Measurements from ENCODE around the gene PTPRN2. TPM values are rescaled to one million over a fixed set of nuclear protein-coding genes. Genes with fewer than 3 reads are reported as not detected.

PTPRN2 gene
- total and polyA plus RNA-seq, 9 of the 15 experiments (the other 6 are each of a cell fraction or from before 2014, with no cell fraction given) = not detected

DNA sequence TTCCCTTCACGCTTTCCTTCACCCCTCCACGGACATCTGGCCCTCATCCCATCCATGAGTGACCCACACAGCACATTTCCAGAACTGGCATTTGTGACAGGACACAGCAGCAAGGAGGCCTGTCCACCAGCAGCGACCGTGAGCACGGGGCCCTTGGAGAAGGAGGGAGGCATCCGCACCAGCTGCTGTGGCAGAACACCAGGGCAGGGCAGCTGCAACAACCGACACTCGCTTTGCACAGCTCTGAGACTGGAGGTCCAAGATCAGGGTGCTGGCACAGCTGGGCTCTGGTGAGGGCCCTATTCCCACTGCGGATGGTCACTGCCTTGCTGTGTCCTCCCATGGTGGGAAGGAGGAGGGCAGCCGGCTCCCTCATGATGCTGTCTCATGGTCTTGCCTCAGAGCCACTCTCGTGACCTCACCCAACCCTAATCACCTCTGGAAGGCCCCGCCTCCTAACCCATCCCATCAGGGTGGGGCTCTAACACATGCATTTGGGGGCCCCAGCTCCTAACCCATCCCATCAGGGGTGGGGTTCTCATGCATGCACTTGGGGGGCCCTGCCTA, 36.7 kb downstream of the PTPRN2 start (continued):
- TF ChIP-seq MYC (IDR thresholded peaks at IDR 0.05; ENCODE audit: low read depth, low read length) (0 out of 2 replicates have a peak, but pooled peaks have one; percentile 22), MYC (CRISPR knock-in tag; IDR thresholded peaks at IDR 0.05; ENCODE audit: borderline replicate concordance, low read depth) (no peak), ATF1 (CRISPR knock-in tag; IDR thresholded peaks at IDR 0.05) (no peak), ATF1 (tag; IDR thresholded peaks at IDR 0.05) (peak; percentile 27; the same call in 1 of the 2 replicates), ZC3H8 (IDR thresholded peaks at IDR 0.05) (no peak), NR2F6 (CRISPR knock-in tag; IDR thresholded peaks at IDR 0.05) (no peak), TEAD4 (IDR thresholded peaks at IDR 0.05; ENCODE audit: low read length) (no peak), TEAD4 (CRISPR knock-in tag; IDR thresholded peaks at IDR 0.05; ENCODE audit: borderline replicate concordance) (no peak), ZNF232 (CRISPR knock-in tag; IDR thresholded peaks at IDR 0.05) (no peak), JUND (IDR thresholded peaks at IDR 0.05; ENCODE audit: borderline replicate concordance, low read depth, low read length) (peak; percentile 51; the same call in 1 of the 2 replicates), JUND (tag; IDR thresholded peaks at IDR 0.05; ENCODE audit: borderline replicate concordance, low read depth, low read length) (peak; percentile 50; the same call in 1 of the 3 replicates), BHLHE40 (IDR thresholded peaks at IDR 0.05; ENCODE audit: low read length) (peak; percentile 81), CTBP1 (IDR thresholded peaks at IDR 0.05; ENCODE audit: borderline replicate concordance) (peak; percentile 64; the same call in 1 of the 2 replicates), ELF2 (CRISPR knock-in tag; IDR thresholded peaks at IDR 0.05) (no peak), RUNX1 (IDR thresholded peaks at IDR 0.05; ENCODE audit: low read depth) (no peak), RCOR1 (IDR thresholded peaks at IDR 0.05; ENCODE audit: borderline replicate concordance in 1 of 2, low read depth in 2 of 2, low read length in 2 of 2) (peak in 1 of 2 experiments; percentile 63; a peak in 1 of 4 replicates), SMAD1 (IDR thresholded peaks at IDR 0.05; ENCODE audit: low read depth, low read length, partially characterized antibody) (no peak), CREM (IDR thresholded peaks at IDR 0.05; ENCODE audit: low read depth) (peak; percentile 40; the same call in 1 of the 2 replicates)
- TF ChIP-seq, protein P1, sequence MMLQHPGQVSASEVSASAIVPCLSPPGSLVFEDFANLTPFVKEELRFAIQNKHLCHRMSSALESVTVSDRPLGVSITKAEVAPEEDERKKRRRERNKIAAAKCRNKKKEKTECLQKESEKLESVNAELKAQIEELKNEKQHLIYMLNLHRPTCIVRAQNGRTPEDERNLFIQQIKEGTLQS (IDR thresholded peaks at IDR 0.05) = peak; percentile 43; the same call in 1 of the 2 replicates
- TF ChIP-seq, protein P1 (CRISPR knock-in tag; conservative IDR thresholded peaks at IDR 0.05) = no peak
- TF ChIP-seq, protein P2, sequence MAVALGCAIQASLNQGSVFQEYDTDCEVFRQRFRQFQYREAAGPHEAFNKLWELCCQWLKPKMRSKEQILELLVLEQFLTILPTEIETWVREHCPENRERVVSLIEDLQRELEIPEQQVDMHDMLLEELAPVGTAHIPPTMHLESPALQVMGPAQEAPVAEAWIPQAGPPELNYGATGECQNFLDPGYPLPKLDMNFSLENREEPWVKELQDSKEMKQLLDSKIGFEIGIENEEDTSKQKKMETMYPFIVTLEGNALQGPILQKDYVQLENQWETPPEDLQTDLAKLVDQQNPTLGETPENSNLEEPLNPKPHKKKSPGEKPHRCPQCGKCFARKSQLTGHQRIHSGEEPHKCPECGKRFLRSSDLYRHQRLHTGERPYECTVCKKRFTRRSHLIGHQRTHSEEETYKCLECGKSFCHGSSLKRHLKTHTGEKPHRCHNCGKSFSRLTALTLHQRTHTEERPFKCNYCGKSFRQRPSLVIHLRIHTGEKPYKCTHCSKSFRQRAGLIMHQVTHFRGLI (CRISPR knock-in tag; IDR thresholded peaks at IDR 0.05) = no peak
- TF ChIP-seq, protein P3, sequence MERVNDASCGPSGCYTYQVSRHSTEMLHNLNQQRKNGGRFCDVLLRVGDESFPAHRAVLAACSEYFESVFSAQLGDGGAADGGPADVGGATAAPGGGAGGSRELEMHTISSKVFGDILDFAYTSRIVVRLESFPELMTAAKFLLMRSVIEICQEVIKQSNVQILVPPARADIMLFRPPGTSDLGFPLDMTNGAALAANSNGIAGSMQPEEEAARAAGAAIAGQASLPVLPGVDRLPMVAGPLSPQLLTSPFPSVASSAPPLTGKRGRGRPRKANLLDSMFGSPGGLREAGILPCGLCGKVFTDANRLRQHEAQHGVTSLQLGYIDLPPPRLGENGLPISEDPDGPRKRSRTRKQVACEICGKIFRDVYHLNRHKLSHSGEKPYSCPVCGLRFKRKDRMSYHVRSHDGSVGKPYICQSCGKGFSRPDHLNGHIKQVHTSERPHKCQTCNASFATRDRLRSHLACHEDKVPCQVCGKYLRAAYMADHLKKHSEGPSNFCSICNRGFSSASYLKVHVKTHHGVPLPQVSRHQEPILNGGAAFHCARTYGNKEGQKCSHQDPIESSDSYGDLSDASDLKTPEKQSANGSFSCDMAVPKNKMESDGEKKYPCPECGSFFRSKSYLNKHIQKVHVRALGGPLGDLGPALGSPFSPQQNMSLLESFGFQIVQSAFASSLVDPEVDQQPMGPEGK (CRISPR knock-in tag; IDR thresholded peaks at IDR 0.05; ENCODE audit: borderline replicate concordance) = no peak
- TF ChIP-seq, protein P4, sequence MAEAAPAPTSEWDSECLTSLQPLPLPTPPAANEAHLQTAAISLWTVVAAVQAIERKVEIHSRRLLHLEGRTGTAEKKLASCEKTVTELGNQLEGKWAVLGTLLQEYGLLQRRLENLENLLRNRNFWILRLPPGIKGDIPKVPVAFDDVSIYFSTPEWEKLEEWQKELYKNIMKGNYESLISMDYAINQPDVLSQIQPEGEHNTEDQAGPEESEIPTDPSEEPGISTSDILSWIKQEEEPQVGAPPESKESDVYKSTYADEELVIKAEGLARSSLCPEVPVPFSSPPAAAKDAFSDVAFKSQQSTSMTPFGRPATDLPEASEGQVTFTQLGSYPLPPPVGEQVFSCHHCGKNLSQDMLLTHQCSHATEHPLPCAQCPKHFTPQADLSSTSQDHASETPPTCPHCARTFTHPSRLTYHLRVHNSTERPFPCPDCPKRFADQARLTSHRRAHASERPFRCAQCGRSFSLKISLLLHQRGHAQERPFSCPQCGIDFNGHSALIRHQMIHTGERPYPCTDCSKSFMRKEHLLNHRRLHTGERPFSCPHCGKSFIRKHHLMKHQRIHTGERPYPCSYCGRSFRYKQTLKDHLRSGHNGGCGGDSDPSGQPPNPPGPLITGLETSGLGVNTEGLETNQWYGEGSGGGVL (CRISPR knock-in tag; IDR thresholded peaks at IDR 0.05) = no peak
